GM19467 (cell line): Measurements from ENCODE around the gene PRKAA1.

ENCODE experiments used
- ATAC-seq: cut with Tn5 transposase; IDR thresholded peaks from one replicate; pipeline ENCODE4 v1.9.1; 2021; ENCODE audit warnings: mild to moderate bottlenecking, moderate library complexity; ENCODE audit not compliant: unreplicated experiment

The PRKAA1 gene

DNA sequence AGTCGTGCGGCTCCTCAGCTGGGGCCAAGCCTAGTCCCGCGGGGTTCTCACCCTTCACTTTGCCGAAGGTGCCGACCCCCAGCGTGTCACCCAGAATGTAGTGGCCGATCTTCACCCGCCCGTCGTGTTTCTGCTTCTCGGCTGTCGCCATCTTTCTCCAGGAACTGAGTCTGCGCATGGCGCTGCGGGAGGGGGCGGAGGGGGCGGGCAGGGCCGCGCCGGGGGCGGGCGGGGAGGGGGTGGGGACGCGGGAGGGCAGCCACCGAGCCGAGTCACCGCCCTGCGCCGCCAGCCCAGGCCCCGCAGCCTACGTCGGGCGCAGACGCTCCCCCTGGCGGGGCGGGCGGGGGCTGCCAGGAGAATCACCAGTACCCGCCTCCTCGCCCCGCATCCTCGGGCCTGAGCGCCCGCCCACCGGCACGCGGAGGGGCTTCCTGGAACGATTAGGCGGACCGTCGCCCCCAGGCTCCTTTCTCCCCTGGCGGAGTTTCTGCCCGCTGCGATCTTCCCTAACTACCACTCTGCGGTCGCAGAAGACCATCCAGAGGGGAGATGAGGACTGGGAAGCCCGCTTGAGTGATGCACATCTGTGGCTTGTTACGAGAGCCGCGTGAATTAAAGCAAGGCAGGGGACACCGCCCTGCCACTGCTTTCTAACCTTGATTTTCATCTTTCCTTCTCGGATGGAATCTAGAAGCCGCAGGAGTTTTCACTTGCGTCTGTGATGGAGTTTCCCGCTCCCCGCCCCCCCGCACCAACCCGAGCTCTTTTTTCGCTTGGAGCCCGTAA is at the start of gene PRKAA1:
Gene PRKAA1 (minus strand): TSS at position 363 of the 789 bp plus-strand sequence. CDS start 185 bp downstream, at position 178.
- peak; percentile 95 for ATAC-seq

DNA sequence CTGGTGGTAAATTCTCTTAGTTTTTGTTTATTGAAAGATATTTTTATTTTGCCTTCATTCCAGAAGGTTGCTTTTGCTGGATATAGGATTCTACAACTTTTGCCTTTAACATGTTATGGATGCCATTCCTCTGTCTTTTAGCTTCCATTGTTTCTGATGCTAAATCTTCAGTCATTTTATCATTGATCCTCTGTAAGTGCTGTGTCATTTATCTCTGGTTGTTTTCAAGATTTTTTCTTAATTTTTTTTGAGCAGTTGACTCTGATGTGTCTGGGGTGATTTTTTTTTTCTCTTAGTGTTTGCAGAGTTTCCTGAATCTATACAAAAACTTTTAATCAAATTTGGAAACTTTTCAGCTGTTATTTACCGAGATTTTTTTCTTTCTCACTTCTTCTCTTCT is 49.4 kb upstream of the PRKAA1 start:
- no peak for ATAC-seq

DNA sequence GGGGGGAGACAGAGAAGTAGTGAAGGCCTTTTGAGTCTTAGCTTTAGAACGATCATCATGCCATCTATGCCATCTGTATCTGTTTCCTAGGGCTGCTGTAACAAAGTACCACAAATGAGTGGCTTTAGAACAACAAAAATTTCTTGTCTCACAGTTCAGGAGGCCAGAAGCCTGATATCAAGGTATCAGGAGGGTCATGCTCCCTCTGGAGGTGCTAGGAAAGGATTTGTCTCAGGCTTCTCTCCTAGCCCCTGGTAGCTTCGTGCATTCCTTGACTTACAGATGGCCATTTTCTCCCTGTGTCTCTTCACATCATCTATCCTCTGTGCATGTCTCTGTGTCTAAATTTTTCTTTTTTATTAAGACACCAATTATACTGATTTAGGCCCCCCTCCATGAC is 48.2 kb upstream of the PRKAA1 start:
- no peak for ATAC-seq

DNA sequence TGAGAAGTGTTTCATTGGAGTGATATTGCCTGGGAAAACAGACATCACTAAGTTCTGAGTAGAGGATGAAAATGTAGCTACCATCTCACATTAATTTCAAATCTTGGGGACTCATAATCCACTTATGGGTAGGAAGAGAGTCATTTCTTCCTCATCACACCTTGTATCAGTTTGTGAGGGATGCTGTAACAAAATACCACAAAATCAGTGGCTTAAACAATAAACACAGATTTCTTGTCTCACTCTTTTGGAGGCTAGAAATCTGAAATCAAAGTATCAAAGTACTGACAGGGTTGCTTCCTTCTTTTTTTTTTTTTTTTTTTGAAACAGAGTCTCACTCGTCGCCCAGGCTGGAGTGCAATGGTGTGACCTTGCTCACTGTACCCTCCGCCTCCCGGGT is 46.4 kb upstream of the PRKAA1 start:
- no peak for ATAC-seq

DNA sequence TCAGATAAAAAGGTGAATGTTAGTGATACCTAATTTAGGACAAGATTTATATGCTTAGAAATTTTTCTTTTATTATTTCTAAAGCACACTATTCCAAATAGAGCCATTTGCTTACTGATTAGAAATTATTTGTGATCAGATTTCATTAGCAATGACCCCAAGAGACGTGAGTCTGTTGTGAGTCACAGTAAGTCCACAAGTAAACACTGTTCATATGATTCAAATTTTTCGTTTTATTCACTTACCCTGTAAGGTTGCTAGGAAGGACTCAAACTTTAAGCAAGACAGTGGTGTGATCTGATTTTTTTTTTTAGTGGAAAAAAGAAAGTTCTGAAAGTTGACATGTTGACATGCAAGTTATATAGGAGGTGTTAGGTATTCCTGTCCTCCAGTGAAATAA is 44.2 kb upstream of the PRKAA1 start:
- ATAC-seq: no peak

DNA sequence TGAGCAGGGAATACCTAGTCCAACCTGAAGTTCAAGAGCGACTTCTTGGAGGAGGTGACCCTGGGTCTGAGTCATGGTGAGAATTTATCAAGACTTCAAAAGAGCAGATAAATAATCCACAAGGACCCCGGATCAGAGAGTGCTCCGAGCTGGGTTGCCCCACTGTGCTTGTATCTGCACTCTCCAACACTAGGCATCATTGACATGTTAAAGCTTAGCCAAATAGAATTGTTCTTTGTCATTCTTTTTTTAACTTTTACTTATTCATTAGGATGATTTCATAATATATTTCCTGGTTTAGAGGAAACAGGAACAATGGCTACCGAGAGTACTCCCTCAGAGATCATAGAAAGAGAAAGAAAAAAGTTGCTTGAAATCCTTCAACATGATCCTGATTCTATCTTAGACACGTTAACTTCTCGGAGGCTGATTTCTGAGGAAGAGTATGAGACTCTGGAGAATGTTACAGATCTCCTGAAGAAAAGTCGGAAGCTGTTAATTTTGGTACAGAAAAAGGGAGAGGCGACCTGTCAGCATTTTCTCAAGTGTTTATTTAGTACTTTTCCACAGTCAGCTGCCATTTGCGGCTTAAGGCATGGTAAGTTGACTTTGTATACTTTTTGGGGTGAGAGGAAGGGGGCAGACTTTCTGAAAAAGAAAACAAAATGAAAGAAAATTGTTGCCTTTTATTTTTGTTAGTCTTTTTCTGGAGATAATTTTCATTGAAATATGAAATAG is 43.1 kb upstream of the PRKAA1 start, which contains the start of gene CARD6:
Gene CARD6 (plus strand): TSS at position 300 of the 738 bp plus-strand sequence. CDS start 16 bp downstream, at position 316.
- ATAC-seq: no peak

DNA sequence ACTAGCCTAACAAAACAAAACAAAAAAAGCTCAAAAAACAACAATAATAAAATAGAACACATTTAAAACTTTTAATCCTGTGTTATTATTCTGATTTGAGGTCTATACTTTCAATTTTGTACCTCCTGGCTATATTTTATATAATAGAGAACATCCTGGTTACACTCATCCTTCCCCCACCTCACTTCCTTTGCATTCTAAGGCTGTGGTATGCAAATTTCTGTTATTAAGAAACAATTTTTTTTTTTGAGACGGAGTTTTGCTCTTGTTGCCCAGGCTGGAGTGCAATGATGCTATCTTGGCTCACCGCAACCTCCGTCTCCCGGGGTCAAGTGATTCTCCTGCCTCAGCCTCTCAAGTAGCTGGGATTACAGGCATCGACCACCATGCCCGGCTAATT is 39.9 kb upstream of the PRKAA1 start:
- no peak for ATAC-seq

DNA sequence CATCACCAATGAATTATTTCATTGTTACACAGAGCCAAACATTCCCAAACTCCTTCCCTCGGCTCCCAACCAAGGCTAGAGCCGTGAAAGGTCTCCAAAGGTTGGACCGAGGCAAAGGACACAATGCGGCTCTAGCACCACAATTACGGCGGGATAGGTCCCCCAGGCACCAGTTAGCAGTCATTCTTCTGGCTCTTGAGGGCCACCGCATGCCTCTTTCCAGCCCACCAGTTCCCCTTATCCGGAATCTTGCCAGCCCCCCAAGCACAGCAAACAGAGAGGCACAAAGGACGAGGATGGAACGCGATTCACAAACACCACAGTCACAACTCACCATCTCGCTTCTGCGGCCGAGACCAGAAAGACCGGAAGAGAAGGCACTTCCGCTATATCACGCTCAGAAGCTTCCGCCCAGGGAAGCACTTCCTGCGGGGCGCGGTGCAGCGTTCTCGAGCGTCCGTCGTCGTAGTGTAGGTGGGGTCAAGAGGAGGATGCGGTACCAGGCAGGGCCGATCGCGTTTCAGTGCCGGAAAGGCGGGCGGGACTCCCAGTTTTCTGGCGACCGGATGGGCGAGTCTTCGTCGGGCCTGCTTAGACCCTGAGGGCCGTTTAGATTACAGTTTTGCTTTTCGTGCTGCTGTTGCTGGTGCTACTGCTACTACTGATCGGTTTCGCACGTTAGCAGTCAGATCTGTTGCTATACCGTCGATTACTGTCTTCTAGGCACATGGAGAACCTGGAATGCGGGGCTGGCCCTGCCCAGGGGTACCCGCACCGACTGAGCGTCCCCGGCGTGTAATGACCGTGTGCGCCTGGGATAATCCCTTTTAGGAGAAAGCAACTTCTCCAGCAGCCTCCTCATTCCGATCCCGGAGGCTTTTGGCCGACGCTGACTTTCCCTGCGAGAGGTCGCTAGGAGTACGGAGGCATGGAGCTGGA is 36.9 kb upstream of the PRKAA1 start, which contains the start of gene RPL37:
Gene RPL37 (minus strand): TSS at position 374 of the 939 bp plus-strand sequence. CDS start 37 bp downstream, at position 337.
- peak; percentile 96 for ATAC-seq

DNA sequence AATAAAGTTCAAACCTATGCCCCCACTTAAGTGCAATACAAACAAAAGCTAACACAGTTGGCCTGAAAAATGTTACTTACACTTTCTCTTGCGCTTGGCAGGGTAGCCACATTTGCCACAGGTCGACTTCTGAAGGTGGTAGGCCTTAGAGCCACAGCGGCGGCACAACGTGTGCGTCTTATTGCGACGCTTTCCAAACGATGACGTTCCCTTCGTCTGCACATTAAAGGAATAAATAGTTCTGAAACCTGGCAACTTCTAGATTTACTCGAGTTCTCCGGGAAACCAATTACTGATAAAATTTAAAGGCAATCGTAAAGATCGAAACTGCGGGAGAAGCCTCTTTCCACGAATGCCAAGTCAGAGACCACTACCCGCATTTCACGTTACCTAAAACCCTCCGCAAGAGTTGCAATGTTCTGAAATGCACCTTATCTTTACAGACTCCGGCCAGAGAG is 36.2 kb upstream of the PRKAA1 start:
- ATAC-seq: no peak

DNA sequence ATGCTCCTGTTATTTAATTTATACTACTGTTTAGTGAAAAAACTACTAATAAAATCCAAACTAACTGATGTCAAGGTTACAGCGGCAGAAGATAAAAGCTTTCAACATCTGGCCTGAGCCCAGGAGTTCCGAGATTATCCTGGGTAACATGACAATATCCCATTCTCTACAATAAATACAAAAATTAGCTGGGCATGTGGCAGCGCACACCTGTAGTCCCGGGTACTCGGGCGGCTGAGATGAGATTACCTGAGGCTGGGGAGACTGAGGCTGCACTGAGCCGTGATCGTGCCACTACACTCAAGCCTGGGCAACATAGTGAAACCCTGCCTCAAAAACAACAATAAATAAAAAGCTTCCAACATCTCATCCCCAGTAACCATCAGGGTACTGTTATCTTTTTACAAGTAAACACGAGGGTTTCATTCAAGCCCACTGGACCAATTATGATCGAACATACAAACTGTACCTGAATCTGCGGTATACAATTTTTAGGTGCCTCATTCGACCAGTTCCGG is 35.6 kb upstream of the PRKAA1 start:
- ATAC-seq: no peak

DNA sequence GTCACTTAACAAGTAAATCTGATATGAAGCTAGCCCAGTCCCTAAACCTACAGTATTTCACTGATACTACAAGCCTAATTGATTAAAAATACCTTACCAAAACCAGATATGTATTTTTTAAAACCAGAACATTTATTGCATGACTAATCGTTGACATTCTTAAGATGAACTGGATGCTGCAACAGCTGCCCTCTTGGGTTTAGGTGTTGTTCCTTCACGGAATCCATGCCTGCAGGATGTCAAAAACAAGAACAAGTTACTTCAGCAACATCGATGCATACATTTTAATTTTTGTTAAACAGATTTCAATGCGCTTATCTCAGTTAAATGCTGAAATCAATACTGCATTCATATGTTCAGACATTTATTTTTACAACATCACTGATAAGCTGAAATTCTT is 34.2 kb upstream of the PRKAA1 start:
- no peak for ATAC-seq

DNA sequence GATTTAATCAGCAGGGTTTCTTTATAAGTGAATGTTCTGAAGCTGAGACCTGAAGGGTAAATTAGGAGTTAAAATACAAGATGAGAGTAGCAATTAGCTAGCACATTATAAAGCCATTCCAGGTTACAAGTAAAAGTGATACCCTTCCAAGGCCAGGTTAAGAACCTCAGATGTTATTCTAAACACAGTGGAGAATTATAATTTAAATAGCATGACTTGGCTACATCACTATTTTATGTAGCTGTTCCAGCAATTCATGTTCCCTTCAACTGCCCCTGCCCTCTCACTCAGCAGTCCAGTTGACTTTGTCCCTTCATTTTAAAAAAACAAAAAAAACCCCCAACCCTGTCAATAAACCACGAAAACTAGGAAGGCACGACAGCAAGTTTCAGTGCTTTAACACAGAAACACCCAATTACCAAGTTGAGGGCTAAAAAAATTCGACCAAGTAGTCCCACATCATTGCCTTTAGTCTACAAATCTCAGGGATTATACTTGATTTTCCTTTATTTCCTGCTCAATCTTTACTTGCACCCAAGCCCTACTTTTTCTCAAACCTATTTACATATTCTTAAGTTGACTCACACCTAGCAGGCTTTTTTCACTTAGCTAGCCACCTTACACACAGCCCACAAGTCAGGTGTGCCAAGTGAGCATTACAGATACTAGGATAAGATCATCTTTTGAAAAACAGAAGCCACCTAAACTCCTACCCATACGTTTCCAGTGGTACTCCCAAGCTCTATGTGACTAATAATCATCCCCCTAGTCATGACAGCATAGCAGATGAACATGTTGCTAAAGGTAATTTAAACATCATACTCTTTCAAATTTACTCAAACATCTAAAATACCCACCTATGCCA is 33.4 kb upstream of the PRKAA1 start:
- no peak for ATAC-seq

DNA sequence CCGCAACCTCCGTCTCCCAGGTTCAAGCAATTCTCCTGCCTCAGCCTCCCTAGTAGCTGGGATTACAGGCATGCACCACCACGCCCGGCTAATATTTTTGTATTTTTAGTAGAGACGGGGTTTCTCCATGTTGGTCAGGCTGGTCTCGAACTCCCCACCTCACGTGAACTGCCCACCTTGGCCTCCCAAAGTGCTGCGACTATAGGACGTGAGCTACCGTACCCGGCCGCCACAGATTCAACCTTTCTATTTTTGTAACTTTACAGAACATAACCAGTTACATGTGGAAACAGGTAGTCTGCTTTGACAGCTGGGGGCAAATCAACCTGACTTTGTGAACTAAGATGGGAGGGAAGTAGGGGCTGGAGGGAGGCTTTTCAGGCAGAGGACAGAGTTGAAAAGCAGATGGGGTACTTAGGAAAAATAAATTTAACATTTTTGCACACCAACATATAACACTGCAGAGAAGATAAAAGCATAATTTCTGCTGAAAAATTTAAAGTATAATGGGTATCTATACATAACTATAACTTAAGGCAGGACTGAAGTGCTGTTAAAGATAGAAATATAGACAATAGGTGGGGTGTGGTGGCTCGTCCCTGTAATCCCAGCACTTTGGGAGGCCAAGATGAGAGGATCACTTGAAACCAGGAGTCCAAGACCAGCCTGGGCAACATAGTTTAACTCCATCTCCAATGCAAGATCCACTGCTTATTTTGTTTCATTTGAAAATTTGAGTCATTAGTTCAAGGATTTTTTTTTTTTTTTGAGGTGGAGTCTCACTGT is 31.8 kb upstream of the PRKAA1 start:
- ATAC-seq: no peak

DNA sequence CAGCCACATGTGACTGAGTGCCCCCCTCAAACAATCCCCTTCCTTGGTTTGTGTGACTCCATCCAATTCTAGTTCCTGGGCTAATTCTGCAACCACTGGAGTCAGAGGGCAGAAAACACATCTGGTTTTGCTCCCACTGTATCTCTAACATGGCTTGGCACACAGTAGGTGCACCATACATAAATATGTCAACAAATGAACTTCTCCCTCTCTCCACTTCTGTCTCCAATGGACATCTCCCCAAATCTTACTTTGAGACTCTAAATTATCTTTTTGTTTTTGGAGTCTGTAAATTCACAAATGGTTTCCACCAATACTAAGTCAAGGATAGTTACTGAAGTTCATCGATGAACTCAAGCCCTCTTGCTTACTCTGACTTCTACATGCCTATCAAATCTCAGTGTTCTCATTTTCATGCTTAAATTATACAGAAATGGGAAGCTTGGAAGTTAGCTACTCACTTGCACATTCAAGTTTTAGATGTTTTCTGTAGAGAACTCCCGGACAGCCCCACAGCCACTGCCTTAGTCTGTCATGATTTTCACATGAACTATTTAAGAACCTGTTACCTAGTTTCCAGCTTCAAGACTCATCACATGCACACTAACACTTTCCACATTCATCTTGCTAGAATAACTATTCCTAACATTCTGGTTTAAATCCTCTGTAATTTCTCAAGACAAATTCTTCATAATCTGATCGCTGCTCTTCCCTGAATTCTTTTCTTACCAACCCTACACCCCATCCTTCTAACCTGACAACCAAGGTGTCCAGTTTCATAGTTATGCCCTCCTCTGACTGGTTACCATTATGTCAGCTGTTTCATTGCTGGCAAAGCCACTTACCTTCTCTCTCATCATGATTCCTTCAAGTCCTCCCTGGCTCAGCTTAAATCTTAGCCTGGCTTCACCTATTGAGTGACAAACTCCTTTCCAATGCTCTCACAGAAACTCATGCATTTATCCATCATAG is 30.8 kb upstream of the PRKAA1 start:
- no peak for ATAC-seq

DNA sequence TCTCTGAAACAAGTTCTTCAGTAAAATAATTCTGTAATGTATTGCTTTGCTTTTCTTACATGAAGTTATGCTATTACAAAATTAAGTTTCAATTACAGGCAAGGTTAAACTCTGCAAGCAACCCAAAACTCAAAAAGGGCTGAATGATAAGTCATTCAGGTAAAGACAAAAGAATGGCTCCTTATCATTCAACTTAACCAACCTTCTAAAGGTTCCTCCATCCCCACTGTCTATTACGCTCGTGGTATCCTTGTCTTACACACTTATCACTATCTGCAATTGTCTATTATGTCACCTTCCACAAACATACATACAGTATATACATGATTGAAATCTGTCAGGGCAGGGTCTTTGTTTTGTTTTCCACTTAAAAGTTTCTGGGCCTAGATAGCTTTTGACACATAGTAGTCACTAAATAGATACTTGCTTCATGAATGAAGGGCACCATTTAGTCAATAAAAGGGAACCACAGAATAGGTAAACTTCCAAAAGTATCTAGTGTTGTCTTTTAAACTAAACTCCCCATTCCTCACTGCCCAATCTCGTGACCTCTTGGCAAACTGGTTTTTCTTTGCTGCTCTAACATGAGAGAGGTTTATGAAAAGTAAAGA is 30.0 kb upstream of the PRKAA1 start:
- ATAC-seq: no peak

DNA sequence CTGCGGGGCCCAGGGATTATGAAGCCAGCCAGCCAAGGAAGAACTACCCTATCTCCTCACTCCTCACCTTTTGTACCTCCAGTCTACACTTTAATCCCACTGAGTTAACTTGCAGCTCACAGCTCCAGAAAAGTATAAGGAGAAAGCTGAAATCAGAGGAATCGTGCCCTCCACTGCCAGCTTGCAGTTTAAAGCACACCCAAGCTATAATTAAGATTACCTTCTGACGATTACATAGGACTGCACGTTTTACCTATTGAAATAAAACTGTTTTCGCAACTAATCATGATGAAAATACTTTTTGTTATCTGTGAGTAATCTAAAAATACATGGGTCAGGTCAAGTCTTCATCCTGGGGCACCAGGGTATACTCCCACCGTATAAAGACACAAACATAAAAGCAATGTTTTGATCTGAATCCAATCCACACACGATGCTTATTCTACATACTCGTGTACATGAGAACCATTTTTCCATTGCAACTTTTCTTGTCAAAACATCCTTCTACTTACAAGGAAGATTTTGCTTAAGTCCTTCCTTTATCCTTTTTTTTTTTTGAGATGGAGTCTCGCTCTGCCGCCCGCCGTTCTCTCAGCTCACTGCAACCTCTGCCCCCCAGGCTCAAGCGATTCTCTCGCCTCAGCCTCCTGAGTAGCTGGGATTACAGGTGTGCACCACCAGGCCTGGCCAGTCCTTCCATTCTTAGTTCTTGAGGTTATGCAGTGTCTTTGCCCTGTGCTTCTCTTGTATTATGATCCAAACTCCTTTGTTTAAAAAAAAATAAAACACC is 29.2 kb upstream of the PRKAA1 start:
- ATAC-seq: no peak
